Loucy (cell line): Measurements from ENCODE around the gene SLC5A10.

Experiments used
- CTCF ChIP-seq: fragments of 200-600 bp; sonication (generic); conservative IDR thresholded peaks from 2 replicates; pipeline ENCODE4 v1.5.1; 2014; ENCODE audit warnings: mild to moderate bottlenecking, antibody characterized with exemption, low read length
- EZH2phosphoT487 ChIP-seq: fragments of 200-600 bp; IDR thresholded peaks from 2 replicates; pipeline ENCODE4 v1.6.1; 2018; ENCODE audit warnings: antibody characterized with exemption, mild to moderate bottlenecking, moderate library complexity, borderline replicate concordance

- TF ChIP-seq CTCF (no peak), EZH2phosphoT487 (no peak)
Observed at GRCh38 chr17:18968945-18969887, 17.3 kb downstream of the SLC5A10 start.
